Measurements from ENCODE around the gene RRP15. TPM values are rescaled to one million over a fixed set of nuclear protein-coding genes. Genes with fewer than 3 reads are reported as not detected.

Gene RRP15
- total RNA-seq, 1 experiment from 2014 or later, result 38.4 TPM

DNA sequence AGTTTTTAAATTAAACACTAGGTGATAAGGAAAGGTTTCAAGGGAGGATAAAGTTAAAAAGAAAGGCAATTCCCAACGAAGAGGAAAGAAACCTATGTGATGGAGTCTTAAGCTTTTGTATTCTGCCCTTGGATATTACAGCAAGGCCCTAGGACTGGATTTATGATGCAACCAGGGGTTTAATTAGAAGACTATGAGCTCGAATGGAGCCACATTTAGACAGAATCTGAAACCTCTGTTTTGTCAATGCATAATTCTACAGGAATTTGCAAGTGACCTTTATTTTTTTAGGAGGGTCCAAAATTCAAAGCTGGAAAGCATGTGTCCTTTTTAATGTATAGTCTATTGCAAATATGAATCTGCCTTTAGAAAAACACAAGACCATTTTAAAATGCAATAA lies 98.0 kb downstream of the RRP15 start:
- Histone ChIP-seq H3K27me3 (replicated peaks; ENCODE audit: insufficient read depth, low read depth, low read length, poor library complexity) (no peaks in the 10 kb centered on the region), H3K36me3 (ENCODE audit: insufficient read depth, low read length, poor library complexity, severe bottlenecking) (no peaks in the 10 kb centered on the region), H3K27ac (ENCODE audit: low read depth, low read length, poor library complexity, severe bottlenecking) (no peak overlapping the region), H3K9me3 (ENCODE audit: low read depth, low read length, poor library complexity, severe bottlenecking) (no peaks in the 10 kb centered on the region), H3K4me3 (ENCODE audit: low read depth, low read length, poor library complexity, severe bottlenecking) (no peak overlapping the region), H3K4me1 (ENCODE audit: insufficient read depth, low read length, poor library complexity, severe bottlenecking) (peaks cover 4% of the 10 kb centered on the region)
- POLR2A ChIA-PET (ENCODE audit: low non-redundant PET), result no interaction called here
- intact Hi-C loops (cut with micrococcal nuclease; ENCODE audit: unreplicated experiment), result no loop called here
- no TSS peak for BruUV-seq (replicated peaks)
- TF ChIP-seq EZH2 (IDR thresholded peaks at IDR 0.05; ENCODE audit: borderline replicate concordance, low read depth, low read length, poor library complexity, severe bottlenecking), result no peak
- DNase-seq (ENCODE audit: low spot score), result no peak
- CTCF ChIA-PET, result no interaction called here

DNA sequence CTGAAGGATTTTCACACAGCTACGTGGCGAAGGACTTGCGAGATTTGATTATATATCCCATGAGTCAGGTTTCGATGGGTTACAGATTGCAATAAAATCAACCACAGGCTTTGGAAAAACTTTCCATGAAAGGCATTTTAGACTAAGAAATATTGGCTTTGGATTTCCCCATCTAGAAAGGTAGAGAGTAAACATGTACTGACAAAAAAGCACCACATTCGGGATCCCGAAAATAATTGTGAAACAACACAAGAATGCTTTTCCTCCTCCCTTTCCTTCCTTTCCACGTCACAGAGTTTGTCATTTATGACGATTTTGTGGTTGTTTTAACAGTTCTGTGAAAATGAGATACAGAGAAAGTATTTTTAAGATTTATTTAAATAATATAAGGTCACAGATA lies 98.6 kb downstream of the RRP15 start:
- no peak for DNase-seq (ENCODE audit: low spot score)
- H3K4me3 ChIP-seq (ENCODE audit: low read depth, low read length, poor library complexity, severe bottlenecking), result no peak overlapping the region
- H3K27me3 ChIP-seq (replicated peaks; ENCODE audit: insufficient read depth, low read depth, low read length, poor library complexity), result no peaks in the 10 kb centered on the region
- H3K27ac ChIP-seq (ENCODE audit: low read depth, low read length, poor library complexity, severe bottlenecking), result no peak overlapping the region
- intact Hi-C loops (cut with micrococcal nuclease; ENCODE audit: unreplicated experiment), result no loop called here
- ChIA-PET CTCF (no interaction called here), POLR2A (ENCODE audit: low non-redundant PET) (no interaction called here)
- H3K4me1 ChIP-seq (ENCODE audit: insufficient read depth, low read length, poor library complexity, severe bottlenecking), result peaks cover 4% of the 10 kb centered on the region
- TF ChIP-seq, protein P1, sequence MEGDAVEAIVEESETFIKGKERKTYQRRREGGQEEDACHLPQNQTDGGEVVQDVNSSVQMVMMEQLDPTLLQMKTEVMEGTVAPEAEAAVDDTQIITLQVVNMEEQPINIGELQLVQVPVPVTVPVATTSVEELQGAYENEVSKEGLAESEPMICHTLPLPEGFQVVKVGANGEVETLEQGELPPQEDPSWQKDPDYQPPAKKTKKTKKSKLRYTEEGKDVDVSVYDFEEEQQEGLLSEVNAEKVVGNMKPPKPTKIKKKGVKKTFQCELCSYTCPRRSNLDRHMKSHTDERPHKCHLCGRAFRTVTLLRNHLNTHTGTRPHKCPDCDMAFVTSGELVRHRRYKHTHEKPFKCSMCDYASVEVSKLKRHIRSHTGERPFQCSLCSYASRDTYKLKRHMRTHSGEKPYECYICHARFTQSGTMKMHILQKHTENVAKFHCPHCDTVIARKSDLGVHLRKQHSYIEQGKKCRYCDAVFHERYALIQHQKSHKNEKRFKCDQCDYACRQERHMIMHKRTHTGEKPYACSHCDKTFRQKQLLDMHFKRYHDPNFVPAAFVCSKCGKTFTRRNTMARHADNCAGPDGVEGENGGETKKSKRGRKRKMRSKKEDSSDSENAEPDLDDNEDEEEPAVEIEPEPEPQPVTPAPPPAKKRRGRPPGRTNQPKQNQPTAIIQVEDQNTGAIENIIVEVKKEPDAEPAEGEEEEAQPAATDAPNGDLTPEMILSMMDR (conservative IDR thresholded peaks at IDR 0.05; ENCODE audit: low read depth, low read length), result no peak
- no peak for TF ChIP-seq EZH2 (IDR thresholded peaks at IDR 0.05; ENCODE audit: borderline replicate concordance, low read depth, low read length, poor library complexity, severe bottlenecking)
- H3K9me3 ChIP-seq (ENCODE audit: low read depth, low read length, poor library complexity, severe bottlenecking), result no peaks in the 10 kb centered on the region
- no TSS peak for BruUV-seq (replicated peaks)
- H3K36me3 ChIP-seq (ENCODE audit: insufficient read depth, low read length, poor library complexity, severe bottlenecking), result no peaks in the 10 kb centered on the region

DNA sequence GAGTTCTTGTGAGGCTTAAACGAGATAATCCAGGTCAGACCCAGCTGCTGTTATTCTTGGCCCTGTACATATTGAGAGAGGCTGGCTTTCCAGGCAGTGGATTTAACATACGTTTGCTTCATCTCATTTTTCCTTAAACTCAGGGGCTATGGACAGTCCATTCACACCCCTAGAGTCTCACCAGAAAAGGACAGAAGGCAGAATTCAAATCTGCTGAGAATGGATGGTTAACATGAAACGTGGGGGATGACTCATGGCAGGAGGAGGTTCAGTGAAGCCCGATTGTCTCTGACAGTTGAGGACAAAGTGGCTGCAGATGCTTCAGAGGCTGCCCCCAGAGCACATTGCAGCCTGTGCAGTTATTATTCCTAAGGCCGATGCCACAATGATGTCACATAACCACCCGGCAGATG lies 99.5 kb downstream of the RRP15 start:
- Histone ChIP-seq H3K4me3 (ENCODE audit: low read depth, low read length, poor library complexity, severe bottlenecking) (no peak overlapping the region), H3K36me3 (ENCODE audit: insufficient read depth, low read length, poor library complexity, severe bottlenecking) (no peaks in the 10 kb centered on the region), H3K4me1 (ENCODE audit: insufficient read depth, low read length, poor library complexity, severe bottlenecking) (peaks cover 4% of the 10 kb centered on the region), H3K27me3 (replicated peaks; ENCODE audit: insufficient read depth, low read depth, low read length, poor library complexity) (no peaks in the 10 kb centered on the region), H3K9me3 (ENCODE audit: low read depth, low read length, poor library complexity, severe bottlenecking) (no peaks in the 10 kb centered on the region), H3K27ac (ENCODE audit: low read depth, low read length, poor library complexity, severe bottlenecking) (no peak overlapping the region)
- BruUV-seq (replicated peaks), result no TSS peak
- TF ChIP-seq, protein P1 (conservative IDR thresholded peaks at IDR 0.05; ENCODE audit: low read depth, low read length), result no peak
- no peak for TF ChIP-seq EZH2 (IDR thresholded peaks at IDR 0.05; ENCODE audit: borderline replicate concordance, low read depth, low read length, poor library complexity, severe bottlenecking)
- intact Hi-C loops (cut with micrococcal nuclease; ENCODE audit: unreplicated experiment), result no loop called here
- DNase-seq (ENCODE audit: low spot score), result no peak
- ChIA-PET CTCF (no interaction called here), POLR2A (ENCODE audit: low non-redundant PET) (no interaction called here)

Other genes with a start within 250 kb of the RRP15 start
- gene TGFB2, start 60.0 kb downstream of the RRP15 start, total RNA-seq (2021), result 1.2 and 1.4 TPM in 2 replicates

All from A673 (cell line).